ENCODE results near the gene RPL39.
A peak's percentile ranks its signal among the peaks of the same experiment; 100 is the strongest.
"Not testable (repeated sequence)": the region's sequence is repeated elsewhere in the genome, so short reads cannot be mapped to it uniquely, and the experiment has no call there.

The RPL39 gene

GRCh38 chrX:119791437-119792231 lies at the start of gene RPL39:
TSS of gene RPL39 (minus strand) at chrX:119791630. CDS start at chrX:119791576, 54 bp downstream.
- DNase-seq = peak; percentile 82 to 85

- no peak for DNase-seq
These were observed 42.5 kb upstream of the RPL39 start for GRCh38 chrX:119833905-119834304.

- no peak for DNase-seq
These were observed 37.0 kb upstream of the RPL39 start for GRCh38 chrX:119828446-119828845.

- no peak for DNase-seq
These were observed 35.0 kb upstream of the RPL39 start for GRCh38 chrX:119826399-119826959.

- DNase-seq = not testable (repeated sequence)
These were observed 32.8 kb upstream of the RPL39 start for GRCh38 chrX:119824221-119824620.

GRCh38 chrX:119821703-119822102 lies 30.3 kb upstream of the RPL39 start:
- not testable (repeated sequence) for DNase-seq

GRCh38 chrX:119817130-119817690 lies 25.8 kb upstream of the RPL39 start:
- no peak for DNase-seq

GRCh38 chrX:119816300-119816699 lies 24.9 kb upstream of the RPL39 start:
- DNase-seq = no peak

GRCh38 chrX:119809185-119809666 lies 17.8 kb upstream of the RPL39 start:
- no peak for DNase-seq

GRCh38 chrX:119808461-119808860 lies 17.0 kb upstream of the RPL39 start:
- DNase-seq = not testable (repeated sequence)

GRCh38 chrX:119802546-119802945 lies 11.1 kb upstream of the RPL39 start:
- no peak for DNase-seq

- no peak for DNase-seq
These were observed 10.1 kb upstream of the RPL39 start for GRCh38 chrX:119801253-119802221.

GRCh38 chrX:119790977-119791436 lies 423 bp downstream of the RPL39 start:
- no peak for DNase-seq

GRCh38 chrX:119784747-119785446 lies 6.5 kb downstream of the RPL39 start:
- peak; percentile 68 to 75 for DNase-seq

GRCh38 chrX:119783026-119783425 lies 8.4 kb downstream of the RPL39 start:
- no peak for DNase-seq

GRCh38 chrX:119778829-119779228 lies 12.6 kb downstream of the RPL39 start:
- DNase-seq = no peak

- DNase-seq = no peak
These were observed 15.8 kb downstream of the RPL39 start for GRCh38 chrX:119775517-119776238.

GRCh38 chrX:119769388-119769787 lies 22.0 kb downstream of the RPL39 start:
- DNase-seq = not testable (repeated sequence)

GRCh38 chrX:119768436-119768835 lies 23.0 kb downstream of the RPL39 start:
- not testable (repeated sequence) for DNase-seq

- DNase-seq = no peak
These were observed 27.5 kb downstream of the RPL39 start for GRCh38 chrX:119763836-119764387.

GRCh38 chrX:119763181-119763580 lies 28.2 kb downstream of the RPL39 start:
- DNase-seq = no peak
